ENCODE data around the gene DLEC1. TPM values are rescaled to one million over a fixed set of nuclear protein-coding genes. Genes with fewer than 3 reads are reported as not detected.
A peak's percentile ranks its signal among the peaks of the same experiment; 100 is the strongest.

DLEC1 gene
- total RNA-seq, 4 donors from 2014 or later = 0.07 to 0.78 (median 0.16) TPM

GRCh38 chr3:38036906-38037305, 2.1 kb upstream of the DLEC1 start:
- ATAC-seq = no peak
- TF ChIP-seq POLR2A (IDR thresholded peaks at IDR 0.05) = no peak
- TF ChIP-seq CTCF (IDR thresholded peaks at IDR 0.05) = no peak
- no peak for TF ChIP-seq EP300 (IDR thresholded peaks at IDR 0.05)
- no peak for TF ChIP-seq POLR2AphosphoS5 (IDR thresholded peaks at IDR 0.05)
- Histone ChIP-seq H3K27me3 (no peaks in the 10 kb centered on the region), H3K36me3 (no peaks in the 10 kb centered on the region), H3K27ac (no peak overlapping the region), H3K9me3 (no peaks in the 10 kb centered on the region), H3K4me3 (no peak overlapping the region), H3K4me1 (peaks cover 0 to 19% (median 12%) of the 10 kb centered on the region in 3 donors)
- 61 to 78% methylated on average over 2 to 3 of the region's 3 CpGs for WGBS, 2 donors (ENCODE audit: low coverage in 1 of 2)

DNA sequence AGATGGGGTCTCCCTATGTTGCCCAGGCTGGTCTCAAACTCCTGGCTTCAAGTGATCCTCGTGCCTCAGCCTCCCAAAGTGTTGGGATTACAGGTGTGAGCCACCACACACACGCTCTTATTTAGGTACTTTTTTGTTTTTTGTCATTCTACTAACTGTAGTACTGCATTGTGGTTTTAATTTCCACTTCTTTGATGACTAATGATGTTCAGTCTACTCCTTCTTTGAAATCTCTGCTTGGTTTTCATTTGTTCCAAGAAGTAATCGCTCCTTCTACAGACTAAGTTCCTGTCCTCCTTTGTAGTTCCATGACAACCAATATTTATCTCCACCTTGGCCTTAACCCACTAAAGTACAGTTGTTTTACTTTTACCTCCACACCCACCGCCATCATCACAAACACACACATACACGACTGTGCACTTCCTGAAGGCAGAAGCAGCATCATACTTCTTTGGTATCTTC, 529 bp upstream of the DLEC1 start:
- Histone ChIP-seq H3K27ac (no peak overlapping the region), H3K27me3 (no peaks in the 10 kb centered on the region), H3K36me3 (no peaks in the 10 kb centered on the region), H3K4me1 (peaks cover 0 to 19% (median 12%) of the 10 kb centered on the region in 3 donors), H3K9me3 (no peaks in the 10 kb centered on the region), H3K4me3 (peak overlapping the region in 1 of 2 donors; percentile 57)
- 76 to 99% methylated on average over 5 of the region's 5 CpGs for WGBS, 2 donors (ENCODE audit: low coverage in 1 of 2)
- TF ChIP-seq POLR2AphosphoS5 (IDR thresholded peaks at IDR 0.05) = no peak
- no peak for TF ChIP-seq CTCF (IDR thresholded peaks at IDR 0.05)
- ATAC-seq = no peak

DNA sequence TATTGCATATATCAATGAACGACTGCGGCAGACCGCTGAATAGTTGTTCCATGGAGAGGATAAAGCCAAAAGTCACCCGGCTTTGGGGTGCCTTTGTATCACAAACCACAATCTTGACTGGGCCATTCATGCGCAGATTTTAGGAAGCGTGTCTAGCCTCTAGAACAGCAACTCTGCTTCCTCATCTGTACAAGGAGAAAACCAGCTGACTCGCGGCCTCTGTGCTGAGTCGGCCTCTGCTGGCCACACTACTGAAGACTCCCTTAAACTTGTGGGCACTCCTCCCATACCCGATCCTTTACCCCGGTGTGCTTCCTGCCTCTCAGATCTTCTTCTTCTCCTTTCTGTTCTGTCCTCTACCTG, 872 bp downstream of the DLEC1 start:
- WGBS, 2 donors (ENCODE audit: low coverage in 1 of 2) = 26 to 40% methylated on average over 11 of the region's 11 CpGs
- H3K36me3 ChIP-seq = no peaks in the 10 kb centered on the region

DNA sequence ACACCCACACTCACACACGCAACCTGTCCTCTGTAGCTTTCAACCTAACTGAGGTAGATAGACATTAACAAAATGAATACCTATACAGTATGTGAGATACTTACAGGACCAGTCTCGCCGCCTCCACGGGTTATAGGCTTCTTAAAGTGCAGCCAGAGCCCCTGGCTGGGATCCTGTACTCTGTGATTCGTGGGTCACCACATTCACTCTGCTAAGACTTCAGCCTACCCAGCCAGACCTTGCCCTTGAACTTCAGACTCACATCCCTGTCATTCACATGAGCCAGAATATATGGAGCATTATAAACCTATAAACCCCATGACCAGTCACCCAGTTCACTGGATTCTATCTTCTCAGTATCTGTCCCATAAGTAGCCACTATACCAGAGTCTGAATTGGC, 1.4 kb downstream of the DLEC1 start:
- no peak overlapping the region for H3K27ac ChIP-seq
- no peaks in the 10 kb centered on the region for H3K36me3 ChIP-seq
- H3K9me3 ChIP-seq = no peaks in the 10 kb centered on the region
- ATAC-seq = no peak
- no peak overlapping the region for H3K4me3 ChIP-seq
- H3K27me3 ChIP-seq = no peaks in the 10 kb centered on the region
- WGBS, 2 donors (ENCODE audit: low coverage in 1 of 2) = 89 to 90% methylated on average over 2 to 4 of the region's 5 CpGs
- peaks cover 0 to 19% (median 12%) of the 10 kb centered on the region in 3 donors for H3K4me1 ChIP-seq
- TF ChIP-seq POLR2AphosphoS5 (IDR thresholded peaks at IDR 0.05) (no peak), EP300 (IDR thresholded peaks at IDR 0.05) (no peak), POLR2A (IDR thresholded peaks at IDR 0.05) (no peak), CTCF (IDR thresholded peaks at IDR 0.05) (no peak)

More for the DNA sequence above, 872 bp downstream of the DLEC1 start:
- Histone ChIP-seq H3K27ac (peak overlapping the region in 1 of 4 donors; percentile 36), H3K4me1 (peaks cover 0 to 19% (median 12%) of the 10 kb centered on the region in 3 donors), H3K4me3 (peak overlapping the region; percentile 5 to 57), H3K27me3 (no peaks in the 10 kb centered on the region), H3K9me3 (no peaks in the 10 kb centered on the region)
- TF ChIP-seq CTCF (IDR thresholded peaks at IDR 0.05) (peak in 2 of 4 experiments; percentile 45 to 63), POLR2A (IDR thresholded peaks at IDR 0.05) (no peak)
- peak; percentile 84 for ATAC-seq

DNA sequence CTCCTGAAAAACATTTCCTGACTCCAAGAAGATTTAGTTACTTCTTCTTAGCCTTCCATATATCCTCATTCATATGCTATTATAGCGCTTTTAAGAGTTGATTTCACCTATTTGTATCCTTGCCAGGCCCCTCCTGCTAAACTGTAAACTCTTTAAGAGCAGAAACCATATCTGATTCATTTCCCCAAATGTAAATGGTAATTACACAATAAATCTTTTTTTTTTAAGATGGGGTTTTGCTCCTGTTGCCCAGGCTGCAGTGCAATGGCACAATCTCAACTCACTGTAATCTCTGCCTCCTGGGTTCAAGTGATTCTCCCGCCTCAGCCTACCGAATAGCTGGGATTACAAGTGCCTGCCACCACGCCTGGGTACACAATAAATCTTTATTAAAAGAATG, 4.5 kb downstream of the DLEC1 start:
- TF ChIP-seq POLR2AphosphoS5 (IDR thresholded peaks at IDR 0.05) (no peak), POLR2A (IDR thresholded peaks at IDR 0.05) (no peak), EP300 (IDR thresholded peaks at IDR 0.05) (no peak), CTCF (IDR thresholded peaks at IDR 0.05) (no peak)
- no peak overlapping the region for H3K4me3 ChIP-seq
- ATAC-seq = no peak
- H3K9me3 ChIP-seq = no peaks in the 10 kb centered on the region
- 90 to 92% methylated on average over 1 to 4 of the region's 4 CpGs for WGBS, 2 donors (ENCODE audit: low coverage in 1 of 2)
- H3K36me3 ChIP-seq = no peaks in the 10 kb centered on the region
- peaks cover 0 to 18% (median 12%) of the 10 kb centered on the region in 3 donors for H3K4me1 ChIP-seq
- H3K27me3 ChIP-seq = no peaks in the 10 kb centered on the region
- H3K27ac ChIP-seq = no peak overlapping the region

All from gastroesophageal sphincter (tissue), 4 donors.